NCI-H2107 treated with DMSO at 0.1 percent for 48 hours (cell line): ENCODE results near the gene PHTF1.
"Not testable (repeated sequence)": the region's sequence is repeated elsewhere in the genome, so short reads cannot be mapped to it uniquely, and the experiment has no call there.

Experiments
- DNase-seq: peaks from one replicate; lab custom pipeline; 2025; ENCODE audit not compliant: unreplicated experiment; lab: John Stamatoyannopoulos, UW

Gene PHTF1

DNA sequence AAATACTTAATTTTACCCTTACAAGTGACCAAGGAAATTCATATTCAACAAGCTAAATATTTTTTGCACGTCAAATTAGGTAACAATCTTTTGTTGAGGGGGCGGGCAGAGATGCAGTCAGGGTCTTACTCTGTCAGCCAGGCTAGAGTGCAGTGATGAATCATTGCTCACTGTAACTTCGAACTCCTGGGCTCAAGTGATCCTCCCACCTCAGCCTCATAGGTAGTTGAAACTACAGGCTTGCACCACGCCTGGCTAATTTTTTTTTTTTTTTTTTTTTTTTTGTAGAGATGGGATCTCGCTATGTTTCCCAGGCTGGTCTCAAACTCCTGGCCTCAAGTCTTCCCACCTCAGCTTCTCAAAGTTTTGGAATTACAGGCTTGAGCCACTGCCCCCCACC, 26.5 kb downstream of the PHTF1 start:
- no peak for DNase-seq

DNA sequence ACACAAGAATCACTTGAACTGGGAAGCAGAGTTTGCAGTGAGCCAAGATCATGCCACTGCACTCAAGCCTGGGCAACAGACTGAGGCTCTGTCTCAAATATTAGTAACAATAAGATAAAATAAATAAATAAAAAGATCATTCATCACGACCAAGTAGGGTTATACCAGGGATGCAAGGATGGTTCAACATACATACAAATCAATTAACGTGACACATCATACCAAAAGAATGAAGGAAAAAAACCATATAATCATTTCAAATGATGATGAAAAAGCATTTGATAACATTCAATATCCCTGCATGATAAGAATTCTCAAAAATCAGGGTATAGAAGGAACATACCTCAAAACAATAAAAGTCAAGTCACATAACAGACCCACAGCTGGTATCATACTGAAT, 38.3 kb downstream of the PHTF1 start:
- no peak for DNase-seq

DNA sequence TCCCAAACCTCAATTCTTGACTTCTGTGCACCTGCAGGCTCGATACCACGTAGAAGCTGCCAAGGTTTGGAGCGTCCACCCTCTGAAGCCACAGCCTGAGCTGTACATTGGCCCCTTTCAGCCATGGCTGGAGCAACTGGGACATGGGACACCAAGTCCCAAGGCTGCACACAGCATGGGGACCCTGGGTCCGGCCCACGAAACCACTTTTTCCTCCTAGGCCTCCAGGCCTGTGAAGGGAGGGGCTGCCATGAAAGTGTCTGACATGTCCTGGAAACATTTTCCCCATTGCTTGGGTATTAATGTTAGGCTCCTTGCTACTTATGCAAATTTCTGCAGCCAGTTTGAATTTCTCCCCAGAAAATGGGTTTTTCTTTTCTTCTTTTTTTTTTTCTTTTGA, 40.7 kb downstream of the PHTF1 start:
- not testable (repeated sequence) for DNase-seq

DNA sequence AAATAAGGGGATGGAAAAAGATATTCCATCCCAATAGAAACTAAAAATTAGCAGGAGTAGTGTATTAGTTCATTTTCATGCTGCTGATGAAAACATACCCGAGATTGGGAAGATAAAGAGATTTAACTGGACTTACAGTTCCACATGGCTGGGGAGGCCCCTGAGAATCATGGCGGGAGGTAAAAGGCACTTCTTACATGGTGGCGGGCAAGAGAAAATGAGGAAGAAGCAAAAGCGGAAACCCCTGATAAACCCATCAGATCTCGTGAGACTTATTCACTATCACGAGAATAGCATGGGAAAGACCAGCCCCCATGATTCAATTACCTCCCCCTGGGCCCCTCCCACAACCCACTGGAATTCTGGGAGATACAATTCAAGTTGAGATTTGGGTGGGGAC, 41.8 kb downstream of the PHTF1 start:
- DNase-seq = not testable (repeated sequence)

DNA sequence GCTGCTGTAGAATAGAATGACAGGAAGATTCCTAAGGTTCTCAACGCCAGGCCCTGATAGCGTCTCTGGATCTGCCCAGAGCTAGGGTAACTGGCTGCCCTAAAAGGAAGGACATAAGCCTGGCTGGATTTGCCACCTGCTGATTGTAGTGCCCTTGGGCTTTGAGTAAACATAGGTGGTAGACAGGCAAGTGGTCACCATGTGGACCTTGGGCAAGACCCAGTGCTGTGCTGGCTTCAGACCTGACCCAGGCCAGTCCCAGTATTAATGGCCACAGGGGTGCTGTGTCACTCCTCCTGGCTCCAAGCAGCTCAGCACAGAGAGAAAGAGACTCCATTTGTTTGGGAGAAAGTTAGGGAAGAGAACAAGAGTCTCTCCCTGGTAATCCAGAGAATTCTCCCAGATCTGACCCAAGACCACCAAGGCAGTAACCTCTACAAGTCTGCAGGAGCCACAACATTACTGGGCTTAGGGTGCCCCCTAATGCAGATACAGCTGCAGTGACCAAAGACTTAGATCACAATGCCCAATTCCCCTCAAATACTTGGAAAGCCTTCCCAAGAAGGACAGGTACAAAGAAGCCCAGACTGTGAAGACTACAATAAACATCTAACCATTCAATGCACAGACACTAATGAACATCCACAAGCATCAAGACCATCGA, 44.5 kb downstream of the PHTF1 start:
- DNase-seq = no peak

DNA sequence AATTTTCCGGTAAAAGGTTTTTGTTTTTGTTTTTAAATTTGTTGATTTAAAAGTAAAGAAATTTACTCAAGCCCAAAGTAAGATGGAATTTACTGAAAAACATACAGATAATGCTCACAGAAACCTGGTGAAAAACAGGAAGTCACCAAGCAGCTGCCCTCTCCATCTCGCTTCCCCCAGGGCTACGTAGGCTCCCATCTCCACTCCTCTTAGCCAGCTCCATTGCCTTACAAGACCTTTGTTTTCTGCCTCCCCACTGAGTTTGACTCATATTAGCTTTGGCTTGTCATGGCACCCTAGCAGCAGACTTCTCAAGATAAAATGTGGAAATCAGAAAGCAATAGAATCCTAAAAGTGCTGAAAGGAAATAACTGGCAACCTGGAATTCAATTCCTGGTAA, 57.9 kb downstream of the PHTF1 start:
- DNase-seq = no peak

DNA sequence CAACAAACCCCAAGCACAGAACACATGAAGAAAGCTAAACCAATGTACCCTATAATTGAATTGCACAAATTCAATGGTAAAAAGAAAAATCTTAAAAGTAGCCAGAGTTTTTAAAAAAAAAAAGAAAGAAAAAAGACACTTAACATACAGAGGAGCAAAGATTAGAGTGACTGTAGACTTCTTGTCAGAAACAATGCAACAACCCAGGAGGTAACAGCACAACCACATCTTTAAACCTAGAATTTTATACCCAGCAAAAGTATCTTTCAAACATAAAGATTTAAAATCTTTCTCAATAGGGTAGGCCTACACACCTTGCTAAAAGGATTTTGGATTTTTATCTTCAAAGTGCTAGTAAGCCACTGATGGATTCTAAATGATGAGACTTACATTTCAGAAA, 64.4 kb downstream of the PHTF1 start:
- no peak for DNase-seq

DNA sequence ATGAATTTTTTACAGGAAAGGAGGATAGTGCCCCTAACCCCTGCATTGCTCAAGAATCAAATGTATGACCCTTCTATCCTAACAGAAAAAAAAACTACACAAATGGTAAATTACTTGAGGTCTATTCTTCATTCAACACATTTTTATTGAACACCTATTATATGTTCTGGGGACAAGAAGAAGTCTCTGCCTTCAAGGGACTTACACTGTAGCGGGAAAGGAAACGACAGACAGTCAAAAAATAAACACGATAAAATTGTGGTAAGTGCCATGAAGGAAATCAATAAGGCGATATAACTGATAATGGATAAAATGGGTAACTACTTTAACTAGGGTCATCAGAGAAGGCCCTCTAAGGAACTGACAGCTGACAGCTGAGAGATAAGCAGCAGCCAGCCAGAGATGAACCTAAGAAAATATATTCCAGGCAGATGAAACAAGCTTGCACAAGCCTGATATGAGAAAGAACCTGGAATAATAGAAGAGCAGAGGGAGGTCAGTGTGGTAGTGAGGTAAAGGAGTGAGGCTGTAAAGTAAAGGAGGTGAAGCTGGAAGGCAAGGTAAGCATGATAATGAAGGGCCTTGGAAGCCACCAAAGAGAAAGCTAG, 66.4 kb downstream of the PHTF1 start:
- DNase-seq = no peak

DNA sequence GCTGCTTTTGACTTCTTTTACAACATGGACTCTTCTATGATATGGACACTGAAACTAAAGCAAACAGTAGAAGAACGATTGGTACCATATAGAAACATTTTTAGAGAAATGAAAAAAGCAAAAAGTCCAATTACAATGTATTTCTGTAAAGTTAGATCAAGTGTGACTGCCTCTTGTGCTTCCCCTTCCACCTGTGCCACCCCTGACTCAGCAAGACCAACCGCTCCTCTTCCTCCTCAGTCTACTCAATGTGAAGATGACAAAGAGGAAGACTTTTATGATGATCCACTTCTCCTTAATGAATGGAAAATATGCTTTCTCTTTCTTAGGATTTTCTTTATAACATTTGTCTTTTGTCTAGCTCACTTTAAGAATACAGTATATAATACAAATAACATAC, 66.9 kb downstream of the PHTF1 start:
- DNase-seq = no peak

DNA sequence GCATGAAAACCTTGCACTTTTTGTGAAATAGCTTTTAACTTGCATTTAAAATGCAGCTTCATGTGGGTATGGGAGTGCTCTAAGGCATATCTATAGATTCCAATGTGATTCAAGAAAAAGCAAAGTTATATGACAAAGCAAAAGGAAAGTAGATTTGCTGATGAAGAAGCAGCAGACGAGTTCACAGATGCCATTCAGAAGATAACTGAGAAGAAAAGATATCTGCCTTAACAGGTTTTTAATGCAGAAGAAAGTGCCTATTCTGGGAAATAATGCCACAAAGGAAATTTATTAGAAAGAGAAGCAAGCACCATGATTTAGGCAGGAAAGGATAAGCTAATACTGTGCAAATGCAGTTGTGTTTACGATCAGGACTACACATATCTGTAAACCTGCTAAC, 68.1 kb downstream of the PHTF1 start:
- DNase-seq = no peak

DNA sequence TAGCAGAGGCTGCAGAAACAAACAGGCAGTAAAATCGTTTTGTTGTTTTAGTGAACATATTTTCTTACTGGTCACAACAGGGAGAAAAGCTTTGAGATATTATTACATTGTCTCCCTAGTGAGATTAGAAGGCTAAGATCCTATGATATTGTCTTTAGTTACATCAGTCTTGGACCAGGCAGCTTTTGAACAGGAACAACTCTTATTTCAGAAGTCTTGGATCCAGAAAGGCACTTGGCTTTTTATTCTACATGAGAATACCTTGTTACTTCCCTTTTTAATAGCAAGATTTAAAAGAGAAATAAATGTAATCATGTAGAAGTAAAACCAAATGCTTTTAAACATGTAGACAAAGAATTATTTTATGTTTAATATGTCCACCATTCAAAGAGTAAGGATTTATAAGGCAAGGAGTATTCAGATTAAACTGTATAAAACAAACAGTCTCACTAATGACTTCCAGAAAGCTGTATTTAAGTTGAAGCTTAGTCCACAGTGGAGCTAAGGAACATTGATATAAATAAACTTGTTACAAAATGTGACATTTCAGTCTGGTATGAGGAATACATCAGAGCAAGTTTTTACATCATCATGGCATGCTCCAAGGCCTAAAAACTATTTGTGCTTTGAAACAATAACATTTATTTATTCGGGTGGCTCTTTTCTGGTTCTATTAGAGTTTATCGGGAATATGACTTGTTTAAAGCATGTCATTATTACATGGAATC, 72.2 kb downstream of the PHTF1 start:
- DNase-seq = no peak

DNA sequence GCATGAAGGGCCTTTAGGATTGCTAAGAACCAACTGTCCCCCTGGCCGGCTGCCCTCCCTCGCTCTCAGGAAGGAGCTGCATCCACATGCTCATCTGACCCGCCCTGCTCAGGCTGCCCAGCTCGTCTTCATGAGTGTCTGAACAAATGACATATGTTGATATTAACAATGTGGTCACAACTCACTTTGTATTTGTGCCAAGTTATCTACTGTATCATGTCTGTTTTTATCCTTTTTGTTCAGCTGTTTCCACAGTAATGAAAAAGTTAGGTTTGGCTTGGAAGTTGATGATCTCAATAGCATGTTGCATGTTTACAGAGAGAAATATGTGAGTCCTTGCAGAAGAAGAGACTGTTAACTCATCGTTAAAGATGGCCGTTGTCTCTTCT, 75.1 kb downstream of the PHTF1 start:
- no peak for DNase-seq

DNA sequence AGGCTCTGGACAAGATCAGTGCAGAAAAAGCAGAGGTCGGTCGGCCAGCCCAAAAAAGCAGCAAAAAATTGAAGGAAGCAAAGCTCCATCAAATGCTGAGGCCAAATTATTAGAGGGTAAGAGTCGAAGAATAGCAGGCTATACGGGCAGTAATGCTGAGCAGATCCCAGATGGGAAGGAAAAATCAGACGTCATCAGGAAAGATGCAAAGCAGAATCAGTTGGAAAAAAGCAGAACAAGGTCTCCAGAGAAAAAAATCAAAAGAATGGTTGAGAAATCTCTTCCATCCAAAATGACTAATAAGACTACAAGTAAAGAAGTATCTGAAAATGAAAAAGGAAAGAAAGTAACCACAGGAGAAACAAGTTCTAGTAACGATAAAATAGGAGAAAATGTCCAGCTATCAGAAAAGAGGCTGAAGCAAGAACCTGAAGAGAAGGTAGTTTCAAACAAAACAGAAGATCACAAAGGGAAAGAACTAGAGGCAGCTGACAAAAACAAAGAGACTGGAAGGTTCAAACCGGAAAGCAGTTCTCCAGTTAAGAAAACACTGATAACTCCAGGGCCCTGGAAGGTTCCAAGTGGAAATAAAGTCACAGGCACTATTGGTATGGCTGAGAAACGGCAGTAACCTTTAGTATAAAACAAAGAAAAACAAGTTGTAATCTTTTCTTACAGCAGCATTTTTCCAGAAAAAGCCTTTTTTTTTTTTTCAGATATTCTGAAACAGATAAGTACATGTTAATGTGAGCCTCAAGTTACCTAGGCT, 75.7 kb downstream of the PHTF1 start:
- DNase-seq = no peak

DNA sequence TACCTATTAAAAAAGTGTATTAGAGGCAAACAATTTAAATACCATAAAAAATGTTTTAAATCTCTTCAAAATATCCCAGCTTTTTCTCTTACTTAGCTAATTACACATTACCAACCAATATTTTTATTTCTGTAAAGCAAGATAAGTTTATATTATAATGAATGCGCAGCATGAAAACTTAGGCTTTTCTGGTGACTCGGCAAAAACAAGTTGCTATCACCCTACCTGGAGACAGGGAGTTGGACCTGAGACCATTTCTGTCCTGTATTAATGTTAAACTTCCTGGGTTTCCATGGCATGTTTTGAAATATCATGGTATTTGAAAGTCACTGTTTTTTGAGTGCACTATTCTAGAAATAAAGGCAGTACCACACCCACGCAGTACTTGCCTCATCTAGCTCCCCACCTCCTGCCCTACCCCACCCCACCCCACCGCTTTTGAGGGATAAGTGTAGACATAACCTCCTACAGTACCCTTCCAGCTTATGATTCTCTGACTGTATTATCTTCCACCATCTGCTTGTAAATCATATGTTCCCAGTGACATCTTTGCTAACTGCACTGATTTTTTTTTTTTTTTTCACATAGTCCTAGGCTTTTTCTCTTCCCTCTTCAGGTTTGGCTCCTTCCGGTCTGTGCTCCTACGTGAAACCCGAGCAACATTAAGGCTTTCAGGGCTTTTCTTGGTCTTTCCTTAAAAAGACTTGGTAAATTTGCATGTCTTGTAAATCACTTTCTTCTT, 77.5 kb downstream of the PHTF1 start:
- DNase-seq = no peak

DNA sequence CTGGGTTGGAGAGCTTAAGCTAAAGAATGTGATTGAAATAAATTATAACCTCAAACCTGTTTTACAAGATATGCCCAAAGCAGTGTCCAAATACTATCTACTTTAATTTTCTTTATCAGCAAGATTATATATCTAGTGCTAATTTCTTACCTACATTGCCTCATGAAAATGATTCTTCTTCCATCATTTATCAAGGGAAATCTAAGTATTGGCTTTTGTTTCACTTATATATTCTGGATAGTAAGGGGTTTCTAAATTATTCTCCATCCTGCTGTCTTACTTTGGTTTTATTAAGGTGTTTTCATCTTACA, 81.2 kb downstream of the PHTF1 start:
- DNase-seq = no peak

DNA sequence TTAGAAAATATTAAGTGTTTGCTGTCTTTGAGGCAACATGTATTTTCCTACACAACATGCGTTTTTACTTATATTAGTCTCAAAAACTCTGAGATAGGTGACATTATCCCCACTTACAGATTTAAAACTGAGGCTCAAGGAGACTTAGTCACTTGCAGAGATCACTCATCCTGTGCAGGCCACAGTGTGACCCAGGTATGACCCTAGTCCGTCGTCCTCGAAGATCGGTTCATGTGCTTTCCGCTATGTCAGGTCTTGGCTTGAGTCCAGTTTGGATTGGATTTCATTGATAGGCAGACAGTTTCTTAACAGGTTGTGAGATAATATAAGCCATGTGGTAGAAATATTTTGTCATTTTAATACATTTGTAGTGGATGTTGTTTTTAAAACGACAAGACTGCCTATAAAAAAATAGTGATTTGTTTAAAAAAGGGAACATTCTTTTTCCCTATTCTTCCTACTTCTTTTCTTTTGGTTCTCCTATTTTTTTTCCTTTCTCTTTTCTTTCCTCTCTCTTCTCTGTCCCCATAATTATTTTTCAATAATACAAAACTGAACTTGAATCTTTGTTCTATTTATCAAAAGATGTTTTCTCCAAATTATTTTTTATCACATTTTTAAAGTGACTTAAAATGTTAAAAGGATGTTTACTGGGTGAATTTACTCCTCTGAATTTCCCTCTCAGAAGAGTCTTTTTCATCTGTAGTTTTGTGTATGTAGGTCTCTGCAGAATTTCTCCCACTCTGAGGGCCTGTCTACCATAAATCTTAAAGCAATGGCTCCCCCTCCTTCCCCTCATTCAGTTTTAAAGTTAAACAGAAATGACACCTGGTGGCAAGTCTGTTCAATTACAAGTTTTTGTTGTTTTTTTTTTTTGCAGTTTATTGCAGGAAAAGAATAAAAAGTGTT, 81.8 kb downstream of the PHTF1 start:
- DNase-seq = peak; percentile 50

DNA sequence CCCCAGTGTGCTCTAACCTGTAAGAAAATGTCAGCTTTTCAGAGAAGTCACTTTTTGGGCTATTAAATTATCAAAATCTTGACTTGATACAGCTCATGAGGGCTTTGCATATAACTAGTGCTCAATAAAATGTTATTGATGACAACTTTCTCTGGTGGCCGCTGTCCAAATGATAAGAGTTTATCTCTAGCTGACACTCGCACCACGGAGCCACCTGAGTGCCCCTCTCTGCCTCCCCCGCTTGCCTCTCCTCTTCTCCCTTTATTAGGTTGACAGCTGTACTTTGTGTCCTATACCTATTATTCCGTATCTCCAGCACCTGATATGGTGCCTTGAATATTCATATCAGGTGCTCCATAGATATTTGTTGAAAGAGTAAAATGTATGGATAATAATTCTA, 82.8 kb downstream of the PHTF1 start:
- DNase-seq = no peak

DNA sequence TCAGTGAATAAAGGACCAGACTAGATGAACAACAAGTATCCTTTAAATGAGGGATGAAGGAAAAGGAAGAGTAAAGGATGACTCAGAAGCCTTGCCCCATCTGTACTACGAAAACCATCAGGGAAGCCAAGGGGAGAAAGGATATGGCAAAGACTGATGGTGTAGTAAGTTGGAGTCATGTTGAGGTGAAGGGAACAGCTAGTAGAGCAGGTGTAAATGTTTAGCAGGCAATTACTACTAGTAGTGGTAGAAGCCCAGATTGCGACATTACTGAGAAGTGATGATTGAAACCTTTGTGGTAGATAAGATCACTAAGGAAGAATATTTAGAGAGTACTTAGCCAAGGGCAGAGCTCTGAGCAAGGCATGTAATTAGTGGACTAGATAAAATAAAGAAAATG, 84.0 kb downstream of the PHTF1 start:
- DNase-seq = no peak

DNA sequence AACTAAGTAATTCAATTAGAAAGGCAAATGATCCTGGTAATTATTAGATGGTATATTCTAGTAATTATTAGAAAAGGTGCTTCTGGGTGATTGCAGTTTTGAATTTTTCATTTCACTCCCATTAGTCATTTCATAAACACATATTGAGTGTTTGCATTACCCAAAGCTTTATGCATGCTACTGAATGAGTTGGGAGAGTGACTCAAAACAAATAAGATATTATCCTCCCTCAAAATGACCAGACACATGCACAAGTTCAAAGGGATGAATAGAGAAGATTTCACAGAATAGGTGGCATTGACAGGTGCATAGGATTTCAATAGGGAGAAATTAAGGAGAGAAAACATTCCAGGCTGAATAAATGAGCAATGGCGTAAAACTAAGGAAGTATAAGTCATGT, 84.7 kb downstream of the PHTF1 start:
- no peak for DNase-seq

DNA sequence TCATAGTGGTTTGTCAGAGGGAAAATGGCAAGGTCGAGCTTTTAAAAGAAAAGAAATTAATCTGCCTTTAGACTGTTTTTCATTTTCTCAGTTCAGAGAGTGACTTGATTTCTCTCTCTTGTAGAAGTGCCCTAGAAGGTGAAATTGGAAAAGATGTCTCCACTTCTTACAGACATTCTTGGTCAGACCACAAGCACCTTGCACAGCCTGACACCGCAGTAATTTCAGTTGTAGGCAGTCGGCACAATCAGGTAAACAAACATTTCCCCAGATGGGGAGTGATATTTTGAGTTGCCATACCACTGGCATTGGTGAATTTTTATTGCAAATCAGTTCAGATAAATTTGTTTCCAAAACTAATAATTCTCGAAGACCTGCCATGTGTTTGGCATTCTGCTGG, 86.8 kb downstream of the PHTF1 start:
- no peak for DNase-seq
